CD14-positive monocyte (primary cell): ENCODE data around the gene ZZZ3. TPM values are rescaled to one million over a fixed set of nuclear protein-coding genes. Genes with fewer than 3 reads are reported as not detected.
A peak's percentile ranks its signal among the peaks of the same experiment; 100 is the strongest.

Source experiments
- DNase-seq, 3 donors: peaks; one replicate each; pipeline ENCODE4 v3.0.0-alpha.2; 2011 to 2022
- H2AFZ ChIP-seq: 2 replicates; pipeline ENCODE4 v1.6.0; 2012; ENCODE audit warnings: mild to moderate bottlenecking, low read depth, low read length, inconsistent platforms; ENCODE audit not compliant: insufficient read depth, poor library complexity, severe bottlenecking
- H3K27ac ChIP-seq, 2 donors: 1 replicate in 1 of 2; 2 replicates in 1 of 2; pipeline ENCODE4 v1.5.1; 2012 to 2013; ENCODE audit warnings: low read length in 2 of 2, control low read depth in 1 of 2, inconsistent platforms in 1 of 2, low read depth in 1 of 2, mild to moderate bottlenecking in 1 of 2
- H3K27me3 ChIP-seq, 2 donors: one replicate each; pipeline versions ENCODE4 v1.6.0 to v1.6.1; 2011 to 2013; ENCODE audit warnings: low read length in 2 of 2; ENCODE audit not compliant: control insufficient read depth in 2 of 2, insufficient read depth in 2 of 2
- H3K36me3 ChIP-seq, 2 donors: replicated peaks in 1 of 2; 1 replicate in 1 of 2; 2 replicates in 1 of 2; pipeline versions ENCODE4 v1.5.1 to v1.6.1; 2012 to 2013; ENCODE audit warnings: low read length in 2 of 2, control low read depth in 1 of 2, inconsistent platforms in 1 of 2, mild to moderate bottlenecking in 1 of 2; ENCODE audit not compliant: insufficient read depth in 2 of 2, control insufficient read depth in 1 of 2
- H3K4me1 ChIP-seq, 2 donors: 1 replicate in 1 of 2; 2 replicates in 1 of 2; pipeline versions ENCODE4 v1.5.1 to v1.6.1; 2012 to 2013; ENCODE audit warnings: low read length in 2 of 2, control low read depth in 1 of 2, inconsistent platforms in 1 of 2, mild to moderate bottlenecking in 1 of 2, moderate library complexity in 1 of 2; ENCODE audit not compliant: insufficient read depth in 2 of 2, control insufficient read depth in 1 of 2
- H3K4me2 ChIP-seq: replicated peaks from 2 replicates; pipeline ENCODE3; 2012; ENCODE audit warnings: low read length, moderate library complexity, mild to moderate bottlenecking; ENCODE audit not compliant: poor library complexity, severe bottlenecking; ENCODE audit errors: extremely low read depth
- H3K4me3 ChIP-seq, 3 experiments: fragments of 200-600 bp in 1 of 3; sonication (generic) in 1 of 3; replicated peaks in 1 of 3; 1 replicate in 2 of 3; 2 replicates in 1 of 3; pipeline ENCODE4 v1.5.1; 2011 to 2013; ENCODE audit warnings: low read length in 3 of 3, mild to moderate bottlenecking in 3 of 3, control low read depth in 2 of 3, low read depth in 2 of 3, inconsistent platforms in 1 of 3, moderate library complexity in 1 of 3
- H3K79me2 ChIP-seq: 2 replicates; pipeline ENCODE4 v1.6.0; 2012; ENCODE audit warnings: mild to moderate bottlenecking, control low read depth, inconsistent platforms, low read length, moderate library complexity; ENCODE audit not compliant: insufficient read depth
- H3K9ac ChIP-seq: 2 replicates; pipeline ENCODE4 v1.6.0; 2017; ENCODE audit warnings: low read length, mild to moderate bottlenecking; ENCODE audit not compliant: insufficient read depth, poor library complexity, severe bottlenecking
- H3K9me3 ChIP-seq, 2 donors: replicated peaks in 1 of 2; 1 replicate in 1 of 2; 2 replicates in 1 of 2; pipeline versions ENCODE4 v1.5.1 to v1.6.1; 2012 to 2013; ENCODE audit warnings: low read length in 2 of 2, control low read depth in 1 of 2; ENCODE audit not compliant: control insufficient read depth in 1 of 2, insufficient read depth in 1 of 2
- H4K20me1 ChIP-seq: 2 replicates; pipeline ENCODE4 v1.6.0; 2012; ENCODE audit warnings: mild to moderate bottlenecking, low read length, control low read depth, moderate library complexity; ENCODE audit not compliant: insufficient read depth
- H3K27ac Mint-ChIP-seq, 7 donors: one replicate each; pipeline ENCODE4 v1.8.0; 2020; ENCODE audit warnings: mild to moderate bottlenecking in 7 of 7, mixed read lengths in 7 of 7, moderate library complexity in 6 of 7, inconsistent platforms in 2 of 7
- H3K27me3 Mint-ChIP-seq, 3 donors: one replicate each; pipeline ENCODE4 v1.8.0; 2021 to 2022; ENCODE audit warnings: low read depth in 3 of 3, mild to moderate bottlenecking in 3 of 3, mixed read lengths in 3 of 3, moderate library complexity in 3 of 3, inconsistent platforms in 1 of 3
- H3K36me3 Mint-ChIP-seq, 2 donors: one replicate each; pipeline ENCODE4 v1.8.0; 2020; ENCODE audit warnings: mixed read lengths in 2 of 2, inconsistent platforms in 1 of 2, mild to moderate bottlenecking in 1 of 2
- H3K4me1 Mint-ChIP-seq: one replicate; pipeline ENCODE4 v1.8.0; 2020; ENCODE audit warnings: mild to moderate bottlenecking, mixed read lengths
- H3K4me3 Mint-ChIP-seq, 2 donors: one replicate each; pipeline ENCODE4 v1.8.0; 2020; ENCODE audit warnings: mild to moderate bottlenecking in 2 of 2, mixed read lengths in 2 of 2, moderate library complexity in 1 of 2
- H3K9me3 Mint-ChIP-seq, 7 donors: one replicate each; pipeline ENCODE4 v1.8.0; 2020 to 2022; ENCODE audit warnings: mixed read lengths in 7 of 7, mild to moderate bottlenecking in 6 of 7, moderate library complexity in 6 of 7, inconsistent platforms in 2 of 7
- CTCF ChIP-seq: fragments of 200-600 bp; IDR thresholded peaks from one replicate; pipeline ENCODE4 v1.8.0; 2022; ENCODE audit warnings: antibody characterized with exemption, mild to moderate bottlenecking
- WGBS: methylation state at CpG from one replicate; pipeline ENCODE4 v1.1.5; 2013; ENCODE audit warnings: missing lambda C conversion rate; ENCODE audit not compliant: insufficient coverage; 5-methylcytosine and 5-hydroxymethylcytosine counted together
- intact Hi-C, 2 donors: fragments of 100-400 bp; cut with micrococcal nuclease; formaldehyde crosslinking; loops; one replicate each; pipeline versions ENCODE4 v1.15.0 to v1.15.1; 2023
- polyA plus RNA-seq, 3 donors: library from polyadenylated mRNA; depleted of rRNA in 1 of 3; unstranded in 2 of 3; stranded (reverse) in 1 of 3; fragments of 300-500 nt in 2 of 3; fragments of >200 nt in 1 of 3; fragmentation: Illumina TruSeq in 2 of 3; gene quantifications; 1 replicate in 2 of 3; 2 replicates in 1 of 3; pipeline ENCODE4 v1.2.3, GENCODE V29; 2012 to 2021

The ZZZ3 gene
- polyA plus RNA-seq, 3 donors: 8.1 to 12.3 (median 10.0) TPM

GRCh38 chr1:77655431-77655974 lies 27.0 kb downstream of the ZZZ3 start:
- Mint-ChIP-seq H3K9me3 (peaks cover 4 to 11% (median 7%) of the 10 kb centered on the region in 7 donors), H3K27ac (no peak overlapping the region), H3K36me3 (peaks cover 17 to 33% of the 10 kb centered on the region in 2 donors), H3K4me1 (no peaks in the 10 kb centered on the region), H3K27me3 (no peaks in the 10 kb centered on the region), H3K4me3 (no peak overlapping the region)
- H3K27ac ChIP-seq: peak overlapping the region in 1 of 2 donors; percentile 26
- no peak overlapping the region for H3K9ac ChIP-seq
- no peak for TF ChIP-seq CTCF
- no peak for DNase-seq
- H3K4me2 ChIP-seq: no peak overlapping the region
- H3K4me1 ChIP-seq: no peaks in the 10 kb centered on the region
- H3K4me3 ChIP-seq: no peak overlapping the region
- H3K27me3 ChIP-seq: no peaks in the 10 kb centered on the region
- peaks cover 56% of the 10 kb centered on the region for H4K20me1 ChIP-seq
- peaks cover 5 to 6% of the 10 kb centered on the region in 2 donors for H3K9me3 ChIP-seq
- WGBS: 100% methylated on average over 1 of the region's 2 CpGs
- H3K36me3 ChIP-seq: peaks cover 2 to 21% of the 10 kb centered on the region in 2 donors
- no peak overlapping the region for H2AFZ ChIP-seq
- peaks cover 97% of the 10 kb centered on the region for H3K79me2 ChIP-seq
- intact Hi-C loops: no loop called here

- Mint-ChIP-seq H3K27ac (peak overlapping the region in 3 of 7 donors; percentile 23 to 61 (median 55)), H3K4me1 (no peaks in the 10 kb centered on the region), H3K27me3 (no peaks in the 10 kb centered on the region), H3K4me3 (no peak overlapping the region), H3K36me3 (peaks cover 24 to 45% of the 10 kb centered on the region in 2 donors), H3K9me3 (peaks cover 18 to 28% (median 23%) of the 10 kb centered on the region in 7 donors)
- H3K9me3 ChIP-seq: peaks cover 18 to 23% of the 10 kb centered on the region in 2 donors
- intact Hi-C loops: no loop called here
- H3K36me3 ChIP-seq: peaks cover 2 to 37% of the 10 kb centered on the region in 2 donors
- H4K20me1 ChIP-seq: peaks cover 37% of the 10 kb centered on the region
- no peak for TF ChIP-seq CTCF
- no peak overlapping the region for H2AFZ ChIP-seq
- H3K4me3 ChIP-seq: no peak overlapping the region
- H3K4me2 ChIP-seq: no peak overlapping the region
- no peak overlapping the region for H3K27ac ChIP-seq
- peaks cover 98% of the 10 kb centered on the region for H3K79me2 ChIP-seq
- H3K27me3 ChIP-seq: no peaks in the 10 kb centered on the region
- H3K9ac ChIP-seq: no peak overlapping the region
- WGBS: 98% methylated on average over 4 of the region's 6 CpGs
- H3K4me1 ChIP-seq: no peaks in the 10 kb centered on the region
- DNase-seq: no peak
Observed at GRCh38 chr1:77652970-77653516, 29.4 kb downstream of the ZZZ3 start.
